Astrocyte (in vitro differentiated cells and primary cell): Measurements from ENCODE around the gene PTPRQ. TPM values are rescaled to one million over a fixed set of nuclear protein-coding genes. Genes with fewer than 3 reads are reported as not detected.
A peak's percentile ranks its signal among the peaks of the same experiment; 100 is the strongest.
"Not testable (repeated sequence)": the region's sequence is repeated elsewhere in the genome, so short reads cannot be mapped to it uniquely, and the experiment has no call there.

Experiments used
- DNase-seq: peaks from one replicate; pipeline ENCODE4 v3.0.0-alpha.2; 2010; ENCODE audit warnings: low read depth
- FAIRE-seq: peaks from 2 replicates; lab custom pipeline; 2011; peaks lifted over from hg19 to GRCh38; lab: Jason Lieb, UNC
- H2AFZ ChIP-seq: 2 replicates; pipeline ENCODE4 v1.6.0; 2012; ENCODE audit warnings: low read depth, low read length, inconsistent platforms
- H3K27ac ChIP-seq: 2 replicates; pipeline ENCODE4 v1.5.1; 2011; ENCODE audit warnings: low read depth, low read length, inconsistent platforms
- H3K27me3 ChIP-seq: 2 replicates; pipeline ENCODE4 v1.6.0; 2011; ENCODE audit warnings: low read length, inconsistent platforms; ENCODE audit not compliant: insufficient read depth
- H3K36me3 ChIP-seq: 2 replicates; pipeline ENCODE4 v1.5.1; 2011; ENCODE audit warnings: low read length, inconsistent platforms; ENCODE audit not compliant: insufficient read depth
- H3K4me1 ChIP-seq: 2 replicates; pipeline ENCODE4 v1.5.1; 2011; ENCODE audit warnings: low read length, inconsistent platforms; ENCODE audit not compliant: insufficient read depth
- H3K4me2 ChIP-seq: 2 replicates; pipeline ENCODE4 v1.6.0; 2012; ENCODE audit warnings: low read length, inconsistent platforms
- H3K4me3 ChIP-seq: 2 replicates; pipeline ENCODE4 v1.5.1; 2011; ENCODE audit warnings: low read depth, mild to moderate bottlenecking, low read length, inconsistent platforms; ENCODE audit not compliant: insufficient read depth
- H3K79me2 ChIP-seq: 2 replicates; pipeline ENCODE4 v1.6.0; 2012; ENCODE audit warnings: mild to moderate bottlenecking, low read length, inconsistent platforms; ENCODE audit not compliant: insufficient read depth
- H3K9ac ChIP-seq: 2 replicates; pipeline ENCODE4 v1.6.0; 2012; ENCODE audit warnings: mild to moderate bottlenecking, low read length, inconsistent platforms
- H3K9me3 ChIP-seq: 2 replicates; pipeline ENCODE4 v1.5.1; 2012; ENCODE audit warnings: low read depth, mild to moderate bottlenecking, low read length, inconsistent platforms; ENCODE audit not compliant: insufficient read depth
- H4K20me1 ChIP-seq: 2 replicates; pipeline ENCODE4 v1.6.0; 2012; ENCODE audit warnings: low read length, inconsistent platforms; ENCODE audit not compliant: insufficient read depth
- H3K27ac Mint-ChIP-seq: one replicate; pipeline ENCODE4 v1.8.0; 2021; ENCODE audit warnings: mild to moderate bottlenecking, mixed read lengths; ENCODE audit not compliant: unreplicated experiment
- H3K27me3 Mint-ChIP-seq: one replicate; pipeline ENCODE4 v1.8.0; 2021; ENCODE audit warnings: low read depth, mixed read lengths; ENCODE audit not compliant: unreplicated experiment
- H3K36me3 Mint-ChIP-seq: one replicate; pipeline ENCODE4 v1.8.0; 2021; ENCODE audit warnings: low read depth, mixed read lengths; ENCODE audit not compliant: unreplicated experiment
- H3K4me1 Mint-ChIP-seq: one replicate; pipeline ENCODE4 v1.8.0; 2021; ENCODE audit warnings: low read depth, mixed read lengths; ENCODE audit not compliant: unreplicated experiment
- H3K4me3 Mint-ChIP-seq: one replicate; pipeline ENCODE4 v1.8.0; 2021; ENCODE audit warnings: mild to moderate bottlenecking, moderate library complexity, mixed read lengths; ENCODE audit not compliant: unreplicated experiment
- H3K9me3 Mint-ChIP-seq: one replicate; pipeline ENCODE4 v1.8.0; 2021; ENCODE audit warnings: mild to moderate bottlenecking, mixed read lengths; ENCODE audit not compliant: unreplicated experiment
- EZH2 ChIP-seq: IDR thresholded peaks from 2 replicates; pipeline ENCODE4 v1.6.1; 2012; ENCODE audit warnings: mild to moderate bottlenecking, low read length, inconsistent platforms; ENCODE audit not compliant: insufficient read depth
- total RNA-seq: library from RNA; stranded (reverse); gene quantifications from 2 replicates; pipeline ENCODE4 v1.2.1, GENCODE V29; 2021
- TF ChIP-seq, protein P1 (sequence below): IDR thresholded peaks from 2 replicates; pipeline ENCODE4 v1.5.1; 2011; ENCODE audit warnings: low read depth, mild to moderate bottlenecking, inconsistent platforms, low read length, moderate library complexity; ENCODE audit not compliant: insufficient read depth

Gene PTPRQ
- total RNA-seq, 1 donor from 2014 or later, result 0.18 TPM

- Mint-ChIP-seq H3K4me3 (no peak overlapping the region), H3K27ac (no peak overlapping the region), H3K4me1 (no peaks in the 10 kb centered on the region), H3K9me3 (no peaks in the 10 kb centered on the region), H3K36me3 (no peaks in the 10 kb centered on the region), H3K27me3 (no peaks in the 10 kb centered on the region)
- no peak overlapping the region for H2AFZ ChIP-seq
- H3K4me3 ChIP-seq, result no peak overlapping the region
- TF ChIP-seq EZH2, result no peak
- TF ChIP-seq, protein P1, sequence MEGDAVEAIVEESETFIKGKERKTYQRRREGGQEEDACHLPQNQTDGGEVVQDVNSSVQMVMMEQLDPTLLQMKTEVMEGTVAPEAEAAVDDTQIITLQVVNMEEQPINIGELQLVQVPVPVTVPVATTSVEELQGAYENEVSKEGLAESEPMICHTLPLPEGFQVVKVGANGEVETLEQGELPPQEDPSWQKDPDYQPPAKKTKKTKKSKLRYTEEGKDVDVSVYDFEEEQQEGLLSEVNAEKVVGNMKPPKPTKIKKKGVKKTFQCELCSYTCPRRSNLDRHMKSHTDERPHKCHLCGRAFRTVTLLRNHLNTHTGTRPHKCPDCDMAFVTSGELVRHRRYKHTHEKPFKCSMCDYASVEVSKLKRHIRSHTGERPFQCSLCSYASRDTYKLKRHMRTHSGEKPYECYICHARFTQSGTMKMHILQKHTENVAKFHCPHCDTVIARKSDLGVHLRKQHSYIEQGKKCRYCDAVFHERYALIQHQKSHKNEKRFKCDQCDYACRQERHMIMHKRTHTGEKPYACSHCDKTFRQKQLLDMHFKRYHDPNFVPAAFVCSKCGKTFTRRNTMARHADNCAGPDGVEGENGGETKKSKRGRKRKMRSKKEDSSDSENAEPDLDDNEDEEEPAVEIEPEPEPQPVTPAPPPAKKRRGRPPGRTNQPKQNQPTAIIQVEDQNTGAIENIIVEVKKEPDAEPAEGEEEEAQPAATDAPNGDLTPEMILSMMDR, result peak; percentile 65
- no peaks in the 10 kb centered on the region for H4K20me1 ChIP-seq
- H3K9me3 ChIP-seq, result no peaks in the 10 kb centered on the region
- H3K36me3 ChIP-seq, result no peaks in the 10 kb centered on the region
- H3K4me2 ChIP-seq, result no peak overlapping the region
- FAIRE-seq (no peak), DNase-seq (peak; percentile 72)
- H3K27ac ChIP-seq, result no peak overlapping the region
- no peaks in the 10 kb centered on the region for H3K27me3 ChIP-seq
- peaks cover 3% of the 10 kb centered on the region for H3K4me1 ChIP-seq
- no peaks in the 10 kb centered on the region for H3K79me2 ChIP-seq
- no peak overlapping the region for H3K9ac ChIP-seq
Measured at GRCh38 chr12:80472911-80473500, 29.0 kb downstream of the PTPRQ start.

DNA sequence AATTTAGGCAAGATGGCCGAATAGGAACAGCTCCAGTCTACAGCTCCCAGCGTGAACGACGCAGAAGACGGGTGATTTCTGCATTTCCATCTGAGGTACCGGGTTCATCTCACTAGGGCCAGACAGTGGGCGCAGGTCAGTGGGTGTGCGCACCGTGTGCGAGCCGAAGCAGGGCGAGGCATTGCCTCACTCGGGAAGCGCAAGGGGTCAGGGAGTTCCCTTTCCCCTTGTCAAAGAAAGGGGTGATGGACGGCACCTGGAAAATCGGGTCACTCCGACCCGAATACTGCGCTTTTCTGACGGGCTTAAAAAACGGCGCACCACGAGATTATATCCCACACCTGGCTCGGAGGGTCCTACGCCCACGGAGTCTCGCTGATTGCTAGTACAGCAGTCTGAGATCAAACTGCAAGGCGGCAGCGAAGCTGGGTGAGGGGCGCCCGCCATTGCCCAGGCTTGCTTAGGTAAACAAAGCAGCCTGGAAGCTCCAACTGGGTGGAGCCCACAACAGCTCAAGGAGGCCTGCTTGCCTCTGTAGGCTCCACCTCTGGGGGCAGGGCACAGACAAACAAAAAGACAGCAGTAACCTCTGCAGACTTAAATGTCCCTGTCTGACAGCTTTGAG is 33.6 kb downstream of the PTPRQ start:
- not testable (repeated sequence) for H3K9me3 Mint-ChIP-seq, H3K4me1 ChIP-seq, H3K27me3 Mint-ChIP-seq, H3K4me3 ChIP-seq, DNase-seq, H3K79me2 ChIP-seq, H3K4me1 Mint-ChIP-seq, H3K4me2 ChIP-seq, H3K27ac Mint-ChIP-seq, H3K9ac ChIP-seq, FAIRE-seq, H3K36me3 ChIP-seq, H4K20me1 ChIP-seq, H3K27ac ChIP-seq, H3K36me3 Mint-ChIP-seq, H2AFZ ChIP-seq, H3K4me3 Mint-ChIP-seq, H3K27me3 ChIP-seq, H3K9me3 ChIP-seq

DNA sequence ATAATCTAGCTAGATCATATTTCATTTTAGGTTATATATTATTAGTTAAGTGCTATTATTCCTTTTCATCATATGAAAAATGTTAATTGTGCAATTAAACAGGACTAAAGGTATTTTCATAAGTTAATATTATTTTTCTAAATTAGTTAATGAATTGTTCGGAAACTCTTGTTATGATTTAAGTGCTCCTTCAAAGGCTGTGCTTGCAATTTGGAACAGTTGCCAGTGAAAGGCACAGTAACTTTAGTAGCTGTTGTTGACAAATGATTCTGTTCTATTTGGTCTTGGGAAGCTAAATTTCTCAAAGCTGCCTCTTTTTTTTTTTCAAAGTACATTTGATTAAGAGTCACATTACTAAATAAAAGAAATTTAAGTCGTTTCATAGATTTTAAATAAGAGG is 40.7 kb downstream of the PTPRQ start:
- no peak overlapping the region for H3K4me2 ChIP-seq
- H2AFZ ChIP-seq, result no peak overlapping the region
- H3K36me3 ChIP-seq, result no peaks in the 10 kb centered on the region
- H4K20me1 ChIP-seq, result no peaks in the 10 kb centered on the region
- no peak overlapping the region for H3K4me3 Mint-ChIP-seq
- TF ChIP-seq, protein P1, result no peak
- H3K4me1 Mint-ChIP-seq, result no peaks in the 10 kb centered on the region
- H3K27ac ChIP-seq, result no peak overlapping the region
- DNase-seq, result no peak
- H3K9me3 Mint-ChIP-seq, result no peaks in the 10 kb centered on the region
- H3K4me3 ChIP-seq, result no peak overlapping the region
- H3K79me2 ChIP-seq, result no peaks in the 10 kb centered on the region
- no peaks in the 10 kb centered on the region for H3K27me3 ChIP-seq
- no peak overlapping the region for H3K27ac Mint-ChIP-seq
- no peak overlapping the region for H3K9ac ChIP-seq
- H3K36me3 Mint-ChIP-seq, result no peaks in the 10 kb centered on the region
- H3K9me3 ChIP-seq, result no peaks in the 10 kb centered on the region
- no peaks in the 10 kb centered on the region for H3K4me1 ChIP-seq
- FAIRE-seq, result no peak
- H3K27me3 Mint-ChIP-seq, result no peaks in the 10 kb centered on the region
